SU-DHL-6 (cell line): Measurements from ENCODE around the gene GFER.

ENCODE experiments used
- CTCF ChIP-seq: fragments of 200-600 bp; sonication (generic); IDR thresholded peaks from one replicate; pipeline ENCODE4 v1.5.1; 2017; ENCODE audit warnings: antibody characterized with exemption, mild to moderate bottlenecking, low read length, moderate library complexity; ENCODE audit not compliant: insufficient read depth, poor library complexity, severe bottlenecking
- EZH2phosphoT487 ChIP-seq: fragments of 200-600 bp; sonication (generic), shearing (Covaris generic); conservative IDR thresholded peaks from 2 replicates; pipeline ENCODE4 v1.6.1; 2018; ENCODE audit warnings: mild to moderate bottlenecking, antibody characterized with exemption, low read length, moderate library complexity, mixed read lengths

- TF ChIP-seq CTCF: no peak
- no peak for TF ChIP-seq EZH2phosphoT487
Measured at GRCh38 chr16:2032285-2033056, 48.5 kb downstream of the GFER start.
